ENCODE results near the gene PCDHB12.
"Not testable (repeated sequence)": the region's sequence is repeated elsewhere in the genome, so short reads cannot be mapped to it uniquely, and the experiment has no call there.

PCDHB12 gene

DNA sequence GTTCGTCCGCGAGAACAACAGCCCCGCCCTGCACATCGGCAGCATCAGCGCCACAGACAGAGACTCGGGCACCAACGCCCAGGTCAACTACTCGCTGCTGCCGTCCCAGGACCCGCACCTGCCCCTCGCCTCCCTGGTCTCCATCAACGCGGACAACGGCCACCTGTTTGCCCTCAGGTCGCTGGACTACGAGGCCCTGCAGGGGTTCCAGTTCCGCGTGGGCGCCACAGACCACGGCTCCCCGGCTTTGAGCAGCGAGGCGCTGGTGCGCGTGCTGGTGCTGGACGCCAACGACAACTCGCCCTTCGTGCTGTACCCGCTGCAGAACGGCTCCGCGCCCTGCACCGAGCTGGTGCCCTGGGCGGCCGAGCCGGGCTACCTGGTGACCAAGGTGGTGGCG lies 1.8 kb downstream of the PCDHB12 start:
- not testable (repeated sequence) for DNase-seq

GRCh38 chr5:141210849-141211248 lies 2.3 kb downstream of the PCDHB12 start:
- not testable (repeated sequence) for DNase-seq

GRCh38 chr5:141213656-141214339 lies 5.3 kb downstream of the PCDHB12 start, which contains the start of gene PCDHB13:
TSS of gene PCDHB13 (plus strand) at chr5:141213919. CDS start at chr5:141214124, 205 bp downstream.
- peak in 1 of 2 donors; percentile 24 for DNase-seq

DNA sequence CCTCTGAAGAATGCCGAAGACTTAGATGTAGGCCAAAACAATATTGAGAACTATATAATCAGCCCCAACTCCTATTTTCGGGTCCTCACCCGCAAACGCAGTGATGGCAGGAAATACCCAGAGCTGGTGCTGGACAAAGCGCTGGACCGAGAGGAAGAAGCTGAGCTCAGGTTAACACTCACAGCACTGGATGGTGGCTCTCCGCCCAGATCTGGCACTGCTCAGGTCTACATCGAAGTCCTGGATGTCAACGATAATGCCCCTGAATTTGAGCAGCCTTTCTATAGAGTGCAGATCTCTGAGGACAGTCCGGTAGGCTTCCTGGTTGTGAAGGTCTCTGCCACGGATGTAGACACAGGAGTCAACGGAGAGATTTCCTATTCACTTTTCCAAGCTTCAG lies 6.1 kb downstream of the PCDHB12 start:
- DNase-seq = not testable (repeated sequence)

DNA sequence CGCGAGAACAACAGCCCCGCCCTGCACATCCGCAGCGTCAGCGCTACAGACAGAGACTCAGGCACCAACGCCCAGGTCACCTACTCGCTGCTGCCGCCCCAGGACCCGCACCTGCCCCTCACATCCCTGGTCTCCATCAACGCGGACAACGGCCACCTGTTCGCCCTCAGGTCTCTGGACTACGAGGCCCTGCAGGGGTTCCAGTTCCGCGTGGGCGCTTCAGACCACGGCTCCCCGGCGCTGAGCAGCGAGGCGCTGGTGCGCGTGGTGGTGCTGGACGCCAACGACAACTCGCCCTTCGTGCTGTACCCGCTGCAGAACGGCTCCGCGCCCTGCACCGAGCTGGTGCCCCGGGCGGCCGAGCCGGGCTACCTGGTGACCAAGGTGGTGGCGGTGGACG lies 7.0 kb downstream of the PCDHB12 start:
- not testable (repeated sequence) for DNase-seq

DNA sequence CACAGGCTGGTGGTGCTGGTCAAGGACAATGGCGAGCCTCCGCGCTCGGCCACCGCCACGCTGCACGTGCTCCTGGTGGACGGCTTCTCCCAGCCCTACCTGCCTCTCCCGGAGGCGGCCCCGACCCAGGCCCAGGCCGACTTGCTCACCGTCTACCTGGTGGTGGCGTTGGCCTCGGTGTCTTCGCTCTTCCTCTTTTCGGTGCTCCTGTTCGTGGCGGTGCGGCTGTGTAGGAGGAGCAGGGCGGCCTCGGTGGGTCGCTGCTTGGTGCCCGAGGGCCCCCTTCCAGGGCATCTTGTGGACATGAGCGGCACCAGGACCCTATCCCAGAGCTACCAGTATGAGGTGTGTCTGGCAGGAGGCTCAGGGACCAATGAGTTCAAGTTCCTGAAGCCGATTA lies 7.5 kb downstream of the PCDHB12 start:
- DNase-seq = not testable (repeated sequence)

GRCh38 chr5:141223112-141223783 lies 14.7 kb downstream of the PCDHB12 start, which contains the start of gene PCDHB14:
TSS of gene PCDHB14 (plus strand) at chr5:141223343. CDS start at chr5:141223506, 163 bp downstream.
- DNase-seq = peak in 1 of 2 donors; percentile 3

GRCh38 chr5:141224844-141225243 lies 16.3 kb downstream of the PCDHB12 start:
- DNase-seq = not testable (repeated sequence)

- DNase-seq = not testable (repeated sequence)
Measured at GRCh38 chr5:141225421-141225820, 16.9 kb downstream of the PCDHB12 start.

DNA sequence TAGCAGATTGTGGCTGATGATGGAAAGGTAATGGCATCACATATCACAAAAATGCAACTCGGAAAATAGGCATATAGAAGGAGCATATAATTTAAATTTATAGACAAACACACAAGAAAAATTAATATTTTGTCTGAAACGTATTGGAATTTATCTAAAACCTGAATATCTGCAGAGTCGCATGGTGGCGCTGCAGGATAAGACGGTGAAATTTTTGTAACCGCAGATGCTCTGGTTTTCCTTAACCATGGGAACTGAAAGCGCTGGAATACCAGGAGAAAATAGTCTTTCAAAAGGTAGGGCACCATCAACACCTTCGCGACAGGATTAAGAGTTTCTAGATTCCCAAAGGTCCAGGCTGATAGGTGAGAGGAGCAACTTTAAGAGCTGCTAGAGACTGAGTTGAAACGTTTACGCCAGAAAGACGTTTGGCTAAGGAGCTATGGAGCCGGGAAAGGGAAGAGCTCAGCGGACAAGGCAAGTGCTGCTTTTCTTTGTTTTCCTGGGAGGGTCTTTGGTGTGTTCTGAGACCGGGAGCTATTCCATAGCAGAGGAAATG lies 25.7 kb downstream of the PCDHB12 start:
- DNase-seq = no peak

DNA sequence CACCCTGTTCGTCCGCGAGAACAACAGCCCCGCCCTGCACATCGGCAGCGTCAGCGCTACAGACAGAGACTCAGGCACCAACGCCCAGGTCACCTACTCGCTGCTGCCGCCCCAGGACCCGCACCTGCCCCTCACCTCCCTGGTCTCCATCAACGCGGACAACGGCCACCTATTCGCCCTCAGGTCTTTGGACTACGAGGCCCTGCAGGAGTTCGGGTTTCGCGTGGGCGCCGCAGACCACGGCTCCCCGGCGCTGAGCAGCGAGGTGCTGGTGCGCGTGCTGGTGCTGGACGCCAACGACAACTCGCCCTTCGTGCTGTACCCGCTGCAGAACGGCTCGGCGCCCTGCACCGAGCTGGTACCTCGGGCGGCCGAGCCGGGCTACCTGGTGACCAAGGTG lies 27.4 kb downstream of the PCDHB12 start:
- DNase-seq = not testable (repeated sequence)

GRCh38 chr5:141236516-141237313 lies 28.2 kb downstream of the PCDHB12 start:
- no peak for DNase-seq

GRCh38 chr5:141241496-141241895 lies 33.0 kb downstream of the PCDHB12 start:
- DNase-seq = no peak

DNA sequence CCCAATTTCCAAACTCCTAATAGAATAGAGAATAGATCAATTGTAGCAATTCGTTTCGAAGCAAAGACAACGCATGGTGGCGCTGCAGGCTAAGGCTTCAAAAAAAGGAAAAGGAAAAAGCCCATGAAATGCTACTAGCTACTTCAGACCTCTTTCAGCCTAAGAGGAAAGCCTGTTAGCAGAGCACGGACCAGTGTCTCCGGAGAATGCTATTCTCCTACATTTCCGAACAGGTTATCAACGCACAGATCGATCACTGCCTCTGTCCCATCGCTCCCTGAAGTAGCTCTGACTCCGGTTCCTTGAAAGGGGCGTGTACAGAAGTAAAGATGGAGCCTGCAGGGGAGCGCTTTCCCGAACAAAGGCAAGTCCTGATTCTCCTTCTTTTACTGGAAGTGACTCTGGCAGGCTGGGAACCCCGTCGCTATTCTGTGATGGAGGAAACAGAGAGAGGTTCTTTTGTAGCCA lies 36.8 kb downstream of the PCDHB12 start, which contains the start of gene PCDHB15:
Gene PCDHB15, plus strand, starts transcription at position 146 of the 468 bp plus-strand sequence. Its CDS starts 184 bp downstream, at position 330.
- DNase-seq = peak in 1 of 2 donors; percentile 15

- DNase-seq = not testable (repeated sequence)
Measured at GRCh38 chr5:141246971-141247370, 38.5 kb downstream of the PCDHB12 start.

DNA sequence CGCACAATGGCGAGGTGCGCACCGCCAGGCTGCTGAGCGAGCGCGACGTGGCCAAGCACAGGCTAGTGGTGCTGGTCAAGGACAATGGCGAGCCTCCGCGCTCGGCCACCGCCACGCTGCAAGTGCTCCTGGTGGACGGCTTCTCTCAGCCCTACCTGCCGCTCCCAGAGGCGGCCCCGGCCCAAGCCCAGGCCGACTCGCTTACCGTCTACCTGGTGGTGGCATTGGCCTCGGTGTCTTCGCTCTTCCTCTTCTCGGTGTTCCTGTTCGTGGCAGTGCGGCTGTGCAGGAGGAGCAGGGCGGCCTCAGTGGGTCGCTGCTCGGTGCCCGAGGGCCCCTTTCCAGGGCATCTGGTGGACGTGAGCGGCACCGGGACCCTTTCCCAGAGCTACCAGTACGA lies 38.9 kb downstream of the PCDHB12 start:
- not testable (repeated sequence) for DNase-seq

DNA sequence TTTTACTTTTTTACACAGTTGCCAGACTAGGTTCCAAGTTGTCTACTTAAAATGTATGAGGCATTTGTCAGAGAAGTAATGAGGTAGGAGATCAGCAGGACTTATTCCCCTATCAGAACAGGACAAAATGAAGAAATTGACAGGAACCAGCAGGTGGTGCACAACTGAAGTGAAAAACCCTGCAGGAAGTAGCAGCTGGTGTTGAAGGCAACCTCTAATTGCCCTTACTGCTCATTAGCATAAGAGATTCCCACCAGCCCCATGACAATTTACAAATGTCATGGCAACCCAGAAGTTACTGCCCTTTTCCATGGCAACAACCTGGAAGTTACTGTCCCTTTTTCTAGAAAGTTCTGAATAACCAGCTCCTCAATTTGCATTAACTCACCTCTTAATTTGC lies 42.1 kb downstream of the PCDHB12 start:
- no peak for DNase-seq

DNA sequence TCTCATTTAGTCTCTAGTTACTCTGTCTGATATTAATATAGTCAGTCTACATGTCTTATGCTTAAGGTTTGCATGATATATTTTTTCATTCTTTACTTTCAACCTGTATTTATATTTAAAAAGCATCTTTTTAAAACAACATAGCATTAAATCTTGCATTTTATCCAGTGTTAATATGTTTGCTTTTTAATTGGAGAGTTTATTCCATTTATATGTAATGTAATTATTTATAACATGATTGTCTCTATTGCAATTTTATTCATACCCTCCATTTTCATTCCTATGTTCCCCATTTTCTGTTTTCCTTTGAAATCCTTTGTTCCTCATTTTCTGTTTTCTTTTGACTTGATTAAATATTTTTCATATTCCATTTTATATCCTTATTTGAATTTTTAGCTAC lies 49.9 kb downstream of the PCDHB12 start:
- DNase-seq = no peak

- DNase-seq = no peak
Measured at GRCh38 chr5:141258948-141259347, 50.4 kb downstream of the PCDHB12 start.

GRCh38 chr5:141260458-141261237 lies 52.1 kb downstream of the PCDHB12 start:
- no peak for DNase-seq

GRCh38 chr5:141261238-141261546 lies 52.7 kb downstream of the PCDHB12 start:
- no peak for DNase-seq

Data from CD4-positive, alpha-beta T cell treated with Interferon alpha-2 for 1 hour (primary cell).